ENCODE data around the gene COX8A.

COX8A gene

GRCh38 chr11:64001484-64002420 lies 27.3 kb downstream of the COX8A start:
- DNase-seq (ENCODE audit: low read depth in 2 of 2), result no peak

GRCh38 chr11:64003807-64004589 lies 29.6 kb downstream of the COX8A start:
- DNase-seq (ENCODE audit: low read depth in 2 of 2), result no peak

- DNase-seq (ENCODE audit: low read depth in 2 of 2), result no peak
Measured at GRCh38 chr11:64004590-64004984, 30.2 kb downstream of the COX8A start.

- no peak for DNase-seq (ENCODE audit: low read depth in 2 of 2)
Measured at GRCh38 chr11:64005691-64006090, 31.3 kb downstream of the COX8A start.

GRCh38 chr11:64006398-64006797 lies 32.0 kb downstream of the COX8A start:
- no peak for DNase-seq (ENCODE audit: low read depth in 2 of 2)

GRCh38 chr11:64007160-64007628 lies 32.8 kb downstream of the COX8A start:
- no peak for DNase-seq (ENCODE audit: low read depth in 2 of 2)

- no peak for DNase-seq (ENCODE audit: low read depth in 2 of 2)
Measured at GRCh38 chr11:64007629-64008282, 33.3 kb downstream of the COX8A start.

- no peak for DNase-seq (ENCODE audit: low read depth in 2 of 2)
Measured at GRCh38 chr11:64008283-64008913, 34.0 kb downstream of the COX8A start.

GRCh38 chr11:64008914-64009633 lies 34.7 kb downstream of the COX8A start:
- DNase-seq (ENCODE audit: low read depth in 2 of 2), result no peak

GRCh38 chr11:64009710-64010109 lies 35.3 kb downstream of the COX8A start:
- DNase-seq (ENCODE audit: low read depth in 2 of 2), result no peak

- DNase-seq (ENCODE audit: low read depth in 2 of 2), result no peak
Measured at GRCh38 chr11:64010783-64011182, 36.4 kb downstream of the COX8A start.

GRCh38 chr11:64011371-64011770 lies 37.0 kb downstream of the COX8A start:
- no peak for DNase-seq (ENCODE audit: low read depth in 2 of 2)

- DNase-seq (ENCODE audit: low read depth in 2 of 2), result no peak
Measured at GRCh38 chr11:64013141-64013896, 38.9 kb downstream of the COX8A start.

GRCh38 chr11:64014356-64014755 lies 39.9 kb downstream of the COX8A start:
- no peak for DNase-seq (ENCODE audit: low read depth in 2 of 2)

GRCh38 chr11:64015510-64015909 lies 41.1 kb downstream of the COX8A start:
- no peak for DNase-seq (ENCODE audit: low read depth in 2 of 2)

GRCh38 chr11:64015935-64016845 lies 41.8 kb downstream of the COX8A start:
- DNase-seq (ENCODE audit: low read depth in 2 of 2), result no peak

GRCh38 chr11:64017945-64018224 lies 43.5 kb downstream of the COX8A start:
- no peak for DNase-seq (ENCODE audit: low read depth in 2 of 2)

GRCh38 chr11:64018310-64018709 lies 43.9 kb downstream of the COX8A start:
- DNase-seq (ENCODE audit: low read depth in 2 of 2), result no peak

All from activated CD4-positive, alpha-beta T cell treated with anti-CD3 and anti-CD28 coated beads for 24 hours (primary cell).